IPS DF 6.9 (cell line): ENCODE data around the gene SLC22A9.
"Not testable (repeated sequence)": the region's sequence is repeated elsewhere in the genome, so short reads cannot be mapped to it uniquely, and the experiment has no call there.

Source experiments
- DNase-seq: peaks from one replicate; pipeline ENCODE4 v3.0.0-alpha.2; 2013; ENCODE audit warnings: low read depth, low spot score
- H3K27ac ChIP-seq: one replicate; pipeline ENCODE4 v1.5.1; 2013; ENCODE audit warnings: low read length, control low read depth
- H3K27me3 ChIP-seq: 2 replicates; pipeline ENCODE4 v1.6.1; 2013; ENCODE audit warnings: mild to moderate bottlenecking, low read length; ENCODE audit not compliant: control insufficient read depth, insufficient read depth
- H3K36me3 ChIP-seq: 2 replicates; pipeline ENCODE4 v1.6.1; 2013; ENCODE audit warnings: low read length; ENCODE audit not compliant: control insufficient read depth, insufficient read depth
- H3K4me1 ChIP-seq: 2 replicates; pipeline ENCODE4 v1.6.1; 2013; ENCODE audit warnings: low read length; ENCODE audit not compliant: control insufficient read depth, insufficient read depth
- H3K4me3 ChIP-seq: 2 replicates; pipeline ENCODE4 v1.5.1; 2013; ENCODE audit warnings: mild to moderate bottlenecking, low read length
- H3K9me3 ChIP-seq: 2 replicates; pipeline ENCODE4 v1.6.1; 2013; ENCODE audit warnings: low read length, inconsistent platforms; ENCODE audit not compliant: control insufficient read depth, insufficient read depth
- WGBS: extraction: QIAGEN DNeasy Blood & Tissue Kit; methylation state at CpG from one replicate; pipeline ENCODE4 v1.1.7; 2013; ENCODE audit warnings: mixed read lengths, missing lambda C conversion rate; ENCODE audit not compliant: insufficient read length, insufficient coverage; 5-methylcytosine and 5-hydroxymethylcytosine counted together

The SLC22A9 gene

GRCh38 chr11:63380130-63380529 is 10.5 kb downstream of the SLC22A9 start:
- H3K4me1 ChIP-seq, result no peaks in the 10 kb centered on the region
- no peaks in the 10 kb centered on the region for H3K9me3 ChIP-seq
- DNase-seq, result no peak
- no CpG with 5 or more reads among the region's 2 CpGs for WGBS
- H3K36me3 ChIP-seq, result no peaks in the 10 kb centered on the region
- no peak overlapping the region for H3K27ac ChIP-seq
- H3K27me3 ChIP-seq, result no peaks in the 10 kb centered on the region
- H3K4me3 ChIP-seq, result no peak overlapping the region

- Histone ChIP-seq H3K9me3 (no peaks in the 10 kb centered on the region), H3K4me3 (no peak overlapping the region), H3K27me3 (no peaks in the 10 kb centered on the region), H3K36me3 (no peaks in the 10 kb centered on the region), H3K27ac (no peak overlapping the region), H3K4me1 (no peaks in the 10 kb centered on the region)
- no CpG with 5 or more reads among the region's 1 CpG for WGBS
- DNase-seq, result no peak
Measured at GRCh38 chr11:63395697-63396096, 26.1 kb downstream of the SLC22A9 start.

GRCh38 chr11:63404161-63404935 is 34.8 kb downstream of the SLC22A9 start:
- Histone ChIP-seq H3K36me3 (no peaks in the 10 kb centered on the region), H3K4me3 (no peak overlapping the region), H3K9me3 (no peaks in the 10 kb centered on the region), H3K27me3 (no peaks in the 10 kb centered on the region), H3K27ac (no peak overlapping the region), H3K4me1 (no peaks in the 10 kb centered on the region)
- WGBS, result no CpG with 5 or more reads among the region's 5 CpGs
- no peak for DNase-seq

DNA sequence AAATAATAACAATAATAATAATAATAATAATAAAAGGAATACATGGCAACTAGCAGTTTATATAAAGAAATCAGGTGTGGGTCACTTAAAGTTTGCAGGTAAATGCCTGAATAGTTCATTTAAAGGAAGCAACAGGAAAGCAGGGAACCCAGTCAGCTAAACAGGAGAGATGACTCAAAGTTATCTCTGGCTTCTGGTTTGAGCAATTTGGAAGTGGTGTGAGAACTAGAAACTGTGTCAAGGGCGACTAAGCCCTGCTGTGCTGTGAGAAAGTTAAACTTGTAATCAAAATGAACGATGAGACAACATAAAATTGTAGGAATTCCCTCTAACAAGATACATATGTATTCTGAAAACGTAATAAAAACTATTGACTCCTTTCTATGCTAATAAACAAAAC is 35.5 kb downstream of the SLC22A9 start:
- H3K27me3 ChIP-seq, result no peaks in the 10 kb centered on the region

GRCh38 chr11:63406458-63406857 is 36.9 kb downstream of the SLC22A9 start:
- Histone ChIP-seq H3K27ac (no peak overlapping the region), H3K27me3 (no peaks in the 10 kb centered on the region), H3K4me3 (no peak overlapping the region), H3K36me3 (no peaks in the 10 kb centered on the region), H3K4me1 (no peaks in the 10 kb centered on the region), H3K9me3 (no peaks in the 10 kb centered on the region)
- DNase-seq, result no peak
- no CpG with 5 or more reads among the region's 2 CpGs for WGBS

More for the DNA sequence above, 35.5 kb downstream of the SLC22A9 start:
- Histone ChIP-seq H3K4me1 (no peaks in the 10 kb centered on the region), H3K4me3 (no peak overlapping the region), H3K36me3 (no peaks in the 10 kb centered on the region), H3K9me3 (no peaks in the 10 kb centered on the region), H3K27ac (no peak overlapping the region)
- DNase-seq, result no peak
- WGBS, result no CpG with 5 or more reads among the region's 3 CpGs

GRCh38 chr11:63417174-63417852 is 47.7 kb downstream of the SLC22A9 start:
- no peaks in the 10 kb centered on the region for H3K36me3 ChIP-seq
- DNase-seq, result no peak
- no peaks in the 10 kb centered on the region for H3K4me1 ChIP-seq
- H3K27me3 ChIP-seq, result no peaks in the 10 kb centered on the region
- no peak overlapping the region for H3K27ac ChIP-seq
- WGBS, result no CpG with 5 or more reads among the region's 2 CpGs
- 0 out of 2 replicates have a peak, but pooled peaks cover 2% of the 10 kb centered on the region for H3K9me3 ChIP-seq
- H3K4me3 ChIP-seq, result no peak overlapping the region

DNA sequence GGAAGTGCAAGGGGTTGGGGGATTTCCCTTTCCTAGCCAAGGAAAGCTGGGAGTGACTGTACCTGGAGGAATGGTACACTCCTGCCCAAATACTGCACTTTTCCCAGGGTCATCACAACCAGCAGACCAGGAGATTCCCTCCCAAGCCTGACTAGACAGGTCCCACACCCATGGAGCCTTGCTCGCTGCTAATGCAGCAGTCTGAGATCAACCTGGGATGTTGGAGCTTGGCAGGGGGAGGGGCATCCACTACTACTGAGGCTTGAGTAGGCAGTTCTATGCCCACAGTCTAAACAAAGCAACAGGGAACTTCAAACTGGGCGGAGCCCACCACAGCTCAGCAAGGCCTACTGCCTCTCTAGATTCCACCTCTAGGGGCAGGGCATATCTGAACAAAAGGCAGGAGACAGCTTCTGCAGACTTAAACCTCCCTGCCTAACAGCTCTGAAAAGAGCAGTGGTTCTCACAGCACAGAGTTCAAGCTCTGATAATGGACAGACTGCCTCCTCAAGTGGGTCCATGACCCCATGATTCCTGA is 58.5 kb downstream of the SLC22A9 start:
- Histone ChIP-seq H3K27me3 (no peaks in the 10 kb centered on the region), H3K36me3 (no peaks in the 10 kb centered on the region), H3K9me3 (no peaks in the 10 kb centered on the region), H3K4me1 (no peaks in the 10 kb centered on the region; the same call in 1 of the 2 replicates), H3K4me3 (no peak overlapping the region), H3K27ac (no peak overlapping the region)
- no CpG with 5 or more reads among the region's 2 CpGs for WGBS
- no peak for DNase-seq

DNA sequence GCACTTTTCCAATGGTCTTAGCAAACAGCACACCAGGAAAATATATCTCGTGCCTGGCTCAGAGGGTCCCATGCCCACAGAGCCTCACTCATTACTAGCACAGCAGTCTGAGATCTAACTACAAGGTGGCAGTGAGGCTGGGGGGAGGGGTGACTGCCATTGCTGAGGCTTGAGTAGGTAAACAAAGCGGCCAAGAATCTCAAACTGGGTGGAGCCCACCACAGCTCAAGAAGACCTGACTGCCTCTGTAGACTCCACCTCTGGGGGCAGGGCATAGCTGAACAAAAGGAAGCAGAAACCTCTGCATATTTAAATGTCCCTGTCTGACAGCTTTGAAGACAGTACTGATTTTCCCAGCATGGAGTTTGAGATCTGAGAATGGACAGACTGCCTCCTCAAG is 61.1 kb downstream of the SLC22A9 start:
- H3K27me3 ChIP-seq, H3K9me3 ChIP-seq, H3K27ac ChIP-seq, DNase-seq, H3K36me3 ChIP-seq, H3K4me1 ChIP-seq, H3K4me3 ChIP-seq: not testable (repeated sequence)
- WGBS, result no CpG with 5 or more reads among the region's 2 CpGs

GRCh38 chr11:63435351-63435750 is 65.8 kb downstream of the SLC22A9 start:
- H3K27ac ChIP-seq, DNase-seq, H3K36me3 ChIP-seq, H3K27me3 ChIP-seq, H3K4me1 ChIP-seq, H3K4me3 ChIP-seq, H3K9me3 ChIP-seq: not testable (repeated sequence)
- WGBS, result no CpG with 5 or more reads among the region's 22 CpGs

GRCh38 chr11:63435831-63436230 is 66.2 kb downstream of the SLC22A9 start:
- H3K27ac ChIP-seq, H3K36me3 ChIP-seq, H3K27me3 ChIP-seq, DNase-seq, H3K4me1 ChIP-seq, H3K4me3 ChIP-seq, H3K9me3 ChIP-seq: not testable (repeated sequence)
- no CpG with 5 or more reads among the region's 4 CpGs for WGBS
